DMS153 treated with DMSO at 0.1 percent for 48 hours (cell line): ENCODE results near the gene VARS2.
"Not testable (repeated sequence)": the region's sequence is repeated elsewhere in the genome, so short reads cannot be mapped to it uniquely, and the experiment has no call there.

Experiments
- DNase-seq: peaks from one replicate; lab custom pipeline; 2025; ENCODE audit not compliant: unreplicated experiment; lab: John Stamatoyannopoulos, UW

VARS2 gene

DNA sequence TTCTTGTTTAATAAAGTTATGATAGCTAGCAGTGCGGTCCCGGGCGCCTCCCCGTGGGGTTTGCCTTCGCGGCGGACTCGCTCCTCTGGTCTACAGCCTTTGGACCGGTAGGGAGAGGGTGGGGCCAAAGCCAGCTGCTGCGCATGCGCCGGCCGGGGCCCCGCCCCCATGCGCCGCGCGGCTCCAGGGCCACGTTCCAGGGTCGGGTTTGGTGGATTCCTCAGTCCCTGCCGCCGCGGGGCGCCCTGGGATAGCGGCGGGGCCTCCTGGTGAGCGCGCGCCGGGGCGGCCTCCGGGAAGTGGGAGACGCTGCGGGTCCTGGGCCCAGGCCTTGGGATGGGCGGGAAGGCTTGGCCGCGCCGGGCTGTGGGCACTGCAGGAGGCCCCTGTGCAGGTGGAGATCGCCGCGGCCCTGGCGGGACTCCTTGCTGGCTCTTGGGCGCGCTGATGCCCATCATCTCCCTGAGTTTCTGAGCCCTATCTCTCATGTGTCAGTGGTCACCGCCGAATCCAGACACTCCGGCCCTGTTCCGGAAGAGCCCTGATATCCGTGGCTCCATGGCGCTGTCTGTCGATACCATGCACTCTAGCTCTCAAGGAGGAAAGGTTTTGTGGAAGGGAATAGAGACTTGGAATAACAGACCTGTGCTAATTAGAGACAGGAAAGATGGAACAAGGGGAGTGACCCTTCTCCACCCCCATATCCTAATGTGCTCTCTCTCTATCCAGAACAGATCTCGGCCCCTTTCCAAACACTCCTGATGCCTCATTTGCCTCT, at the start of gene VARS2:
Gene VARS2, plus strand, starts transcription at position 163 of the 778 bp plus-strand sequence. Its CDS starts 599 bp downstream, at position 762.
- peak; percentile 83 for DNase-seq

DNA sequence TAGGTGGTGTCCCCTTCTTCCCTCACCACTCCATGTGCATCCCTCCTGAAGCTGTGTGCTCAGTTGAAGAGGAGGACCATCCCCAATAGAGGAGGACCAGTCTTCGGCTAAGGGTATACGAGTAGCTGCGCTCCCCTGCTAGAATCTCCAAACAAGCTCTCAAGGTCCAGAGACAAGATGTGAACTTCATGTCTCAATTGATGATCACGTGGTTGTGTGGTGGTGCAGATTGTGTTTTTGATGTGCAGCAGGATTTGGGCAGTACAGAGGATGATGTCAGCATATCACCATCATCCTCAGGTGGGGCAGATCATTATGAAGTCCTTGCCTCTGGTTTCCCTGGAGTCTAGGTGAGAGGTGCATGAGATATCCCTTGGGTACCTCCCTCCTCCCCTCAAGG, 49.7 kb upstream of the VARS2 start:
- DNase-seq = no peak

- not testable (repeated sequence) for DNase-seq
These were observed 44.7 kb upstream of the VARS2 start for GRCh38 chr6:30869241-30869749.

- DNase-seq = no peak
These were observed 43.5 kb upstream of the VARS2 start for GRCh38 chr6:30870546-30870945.

- DNase-seq = no peak
These were observed 42.4 kb upstream of the VARS2 start for GRCh38 chr6:30871592-30872183.

GRCh38 chr6:30873137-30873640, 40.8 kb upstream of the VARS2 start:
- DNase-seq = no peak

DNA sequence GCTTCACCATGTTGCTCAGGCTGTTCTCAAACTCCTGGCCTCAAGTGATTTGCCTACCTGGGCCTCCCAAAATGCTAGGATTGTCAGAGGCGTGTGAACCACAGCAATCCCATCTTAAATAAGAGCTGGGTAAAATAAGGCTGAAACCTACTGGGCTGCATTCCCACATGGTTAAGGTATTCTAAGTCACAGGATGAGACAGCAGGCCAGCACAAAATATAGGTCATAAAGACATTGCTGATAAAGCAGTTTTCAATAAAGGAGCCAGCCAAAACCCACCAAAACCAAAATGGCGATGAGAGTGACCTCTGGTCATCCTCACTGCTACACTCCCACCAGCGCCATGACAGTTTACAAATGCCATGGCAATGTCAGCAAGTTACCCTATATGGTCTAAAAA, 40.2 kb upstream of the VARS2 start:
- DNase-seq = not testable (repeated sequence)

- DNase-seq = peak; percentile 17
These were observed 38.6 kb upstream of the VARS2 start for GRCh38 chr6:30875244-30876038.

- no peak for DNase-seq
These were observed 37.9 kb upstream of the VARS2 start for GRCh38 chr6:30876039-30876730.

DNA sequence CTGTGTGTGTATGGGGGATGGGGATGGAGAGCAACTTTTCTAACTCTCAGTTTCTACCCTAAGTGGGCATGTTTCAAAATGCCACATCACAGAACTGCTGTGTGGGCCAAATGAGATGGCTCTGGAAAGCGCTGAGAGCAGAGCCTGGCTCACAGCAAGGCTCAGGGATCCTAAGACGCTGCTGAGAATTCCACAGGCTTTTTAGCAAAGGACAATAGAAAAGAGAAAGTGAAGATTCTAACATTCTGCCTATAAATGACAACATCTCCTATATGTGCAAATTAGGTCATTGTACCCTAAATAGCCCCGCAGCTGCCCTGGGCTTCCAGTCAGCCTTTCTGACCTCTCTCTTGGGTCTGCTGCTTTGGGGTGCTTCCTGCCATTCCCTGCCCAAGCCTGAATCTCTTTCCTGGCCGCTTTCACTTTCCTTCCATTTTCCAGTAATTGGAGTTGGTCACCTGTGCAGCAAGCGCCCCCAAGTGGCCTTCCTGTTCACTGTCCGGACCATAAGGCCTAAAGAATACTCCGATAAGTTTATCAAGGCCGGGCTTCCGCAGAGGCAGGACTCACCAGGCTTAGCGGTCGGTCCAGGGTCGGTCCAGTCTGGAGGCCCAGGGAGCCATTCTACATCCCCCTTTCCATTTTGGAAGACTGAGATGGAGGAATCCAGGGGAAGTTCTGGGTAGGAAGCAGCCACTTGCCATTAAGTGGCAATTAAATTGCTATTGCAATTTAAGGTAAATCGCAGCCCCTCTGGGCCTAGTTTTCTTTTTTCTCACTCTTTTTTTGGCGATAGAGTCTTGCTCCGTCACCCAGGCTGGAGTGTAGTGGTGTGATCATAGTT, 36.4 kb upstream of the VARS2 start:
- DNase-seq = peak; percentile 85

GRCh38 chr6:30879684-30880427, 34.2 kb upstream of the VARS2 start:
- no peak for DNase-seq

- DNase-seq = no peak
These were observed 33.3 kb upstream of the VARS2 start for GRCh38 chr6:30880698-30881252.

DNA sequence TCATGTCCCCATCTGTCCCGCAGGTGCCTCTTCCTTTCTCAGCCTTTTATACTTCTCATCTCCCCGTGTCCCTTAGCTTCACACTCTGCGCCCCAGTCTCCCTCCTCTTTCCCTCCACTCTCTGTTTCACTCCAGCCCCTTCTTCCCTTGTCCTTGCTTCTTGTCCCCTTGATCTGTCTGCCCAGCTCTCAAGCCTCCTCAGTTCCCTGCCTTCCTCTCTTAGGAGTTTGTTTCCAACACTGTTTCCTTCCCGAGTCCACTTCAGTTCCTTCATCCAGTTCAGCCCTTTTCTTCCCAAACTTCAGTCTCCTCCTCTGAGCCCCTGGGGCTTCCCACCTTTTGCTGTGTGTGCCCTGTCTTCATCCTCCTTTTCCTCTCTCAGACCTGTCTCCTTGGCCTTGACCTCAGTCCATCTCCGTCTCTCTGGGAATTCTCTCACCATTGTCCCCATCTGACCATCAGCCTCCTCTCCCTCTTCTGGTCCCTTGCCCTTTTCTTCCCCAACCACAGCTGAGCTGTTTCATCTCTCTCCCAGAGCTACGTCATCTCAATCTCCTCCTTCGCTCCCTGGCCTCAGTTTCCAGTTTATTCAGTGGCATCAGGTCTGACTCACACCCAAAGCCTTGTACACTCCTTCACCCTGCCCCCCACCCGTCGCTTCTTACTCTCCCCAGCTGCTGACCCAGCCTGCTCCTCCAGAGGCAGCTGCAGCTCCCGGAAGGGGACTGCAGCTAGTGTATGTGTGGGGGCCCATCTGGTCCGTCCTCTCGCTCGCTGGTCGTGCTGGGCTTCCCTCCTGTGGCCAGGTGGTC, 32.4 kb upstream of the VARS2 start:
- no peak for DNase-seq

DNA sequence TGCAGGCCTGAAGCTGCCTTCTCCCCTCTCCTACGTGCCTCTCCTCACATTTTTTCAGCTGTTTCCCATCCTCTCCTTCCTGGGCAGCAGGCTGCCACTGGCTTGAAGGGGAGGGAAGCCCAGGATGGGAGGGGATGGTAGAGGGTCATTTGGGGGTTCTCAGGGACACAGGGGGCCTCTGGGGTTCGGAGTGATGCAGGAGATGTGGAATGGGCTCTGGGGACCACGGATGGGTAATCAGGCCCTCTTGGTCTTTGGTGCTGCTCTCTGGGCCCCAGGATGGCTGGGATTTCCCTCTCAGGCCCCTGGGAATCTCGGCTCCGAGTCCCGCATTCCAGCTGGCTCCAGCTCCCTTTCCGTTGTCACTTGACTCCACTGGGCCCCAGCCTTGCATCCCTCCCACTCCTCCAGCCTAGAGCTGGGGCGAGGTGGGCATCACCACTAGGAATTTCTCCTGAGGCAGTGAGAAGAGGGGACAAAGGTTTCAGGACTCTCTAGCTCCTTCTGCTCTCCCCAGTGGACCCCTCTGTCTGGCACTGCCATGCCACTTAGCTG, 31.8 kb upstream of the VARS2 start:
- DNase-seq = no peak

DNA sequence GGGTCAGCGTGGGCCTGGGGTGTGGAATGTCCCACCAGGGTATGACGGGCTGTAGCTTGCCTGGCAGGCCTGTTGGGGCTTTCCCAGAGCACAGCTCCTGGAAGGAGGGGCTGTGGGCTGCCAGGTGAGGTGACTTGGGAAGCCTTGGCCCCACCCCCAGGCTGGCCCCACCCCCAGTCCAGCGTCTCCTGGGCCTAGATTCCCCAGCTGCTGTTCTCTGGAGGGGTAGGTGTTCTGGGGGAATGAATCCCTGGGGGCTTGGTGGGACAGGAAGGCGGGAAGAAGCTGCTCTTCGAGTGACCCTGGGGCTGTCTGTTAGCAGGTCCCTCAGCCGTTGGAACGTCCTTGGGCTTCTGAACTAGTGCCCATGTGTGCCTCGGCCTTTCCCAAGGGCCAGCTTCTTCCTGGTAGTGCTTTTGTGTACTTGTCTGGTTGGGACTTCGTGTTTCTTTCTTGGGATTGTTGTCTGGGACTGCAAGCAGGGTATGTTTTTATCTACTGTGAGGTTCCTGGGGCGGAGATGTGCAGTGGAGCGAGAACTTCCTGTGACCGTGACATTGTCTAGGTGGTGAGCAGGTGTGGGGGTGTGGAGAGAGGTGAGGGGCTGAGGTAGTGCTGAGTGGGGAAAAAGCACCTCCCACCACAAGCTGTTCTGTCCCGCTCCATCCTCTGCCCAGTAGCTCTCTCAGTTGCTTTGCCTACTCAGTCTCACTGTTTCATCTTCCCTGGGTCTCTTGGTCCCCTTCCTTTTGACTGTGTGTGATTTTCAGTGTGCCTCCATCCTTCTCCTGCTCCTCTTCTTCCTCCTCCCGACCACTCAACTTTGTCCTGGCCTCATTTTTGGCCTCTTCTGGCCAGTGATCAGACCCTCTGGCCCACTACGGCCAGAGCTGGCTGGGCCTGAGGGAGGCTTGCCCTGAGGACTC, 31.0 kb upstream of the VARS2 start:
- peak; percentile 49 for DNase-seq

GRCh38 chr6:30883685-30884520, 30.1 kb upstream of the VARS2 start, which contains the start of gene DDR1:
Gene DDR1 (plus strand): TSS chr6:30884519. CDS start chr6:30888730, 4,211 bp downstream.
- DNase-seq = peak; percentile 48
